Right forelimb (tissue), 1 donor: Measurements from ENCODE around the gene VWDE.
A peak's percentile ranks its signal among the peaks of the same experiment; 100 is the strongest.
"Not testable (repeated sequence)": the region's sequence is repeated elsewhere in the genome, so short reads cannot be mapped to it uniquely, and the experiment has no call there.

ENCODE experiments used
- DNase-seq: peaks from one replicate; pipeline ENCODE4 v3.0.0-alpha.2; 2018

The VWDE gene

GRCh38 chr7:12403287-12404181, at the start of gene VWDE:
Gene VWDE, minus strand, starts transcription at chr7:12403865. Its CDS starts 149 bp downstream, at chr7:12403716.
- peak; percentile 68 for DNase-seq

GRCh38 chr7:12453136-12453535, 49.5 kb upstream of the VWDE start:
- DNase-seq, result not testable (repeated sequence)

GRCh38 chr7:12450615-12451014, 47.0 kb upstream of the VWDE start:
- DNase-seq, result no peak

GRCh38 chr7:12444785-12445184, 41.1 kb upstream of the VWDE start:
- DNase-seq, result no peak

- no peak for DNase-seq
These were observed 36.6 kb upstream of the VWDE start for GRCh38 chr7:12440229-12440628.

- no peak for DNase-seq
These were observed 33.4 kb upstream of the VWDE start for GRCh38 chr7:12436896-12437535.

GRCh38 chr7:12436126-12436525, 32.5 kb upstream of the VWDE start:
- no peak for DNase-seq

- no peak for DNase-seq
These were observed 30.5 kb upstream of the VWDE start for GRCh38 chr7:12434012-12434642.

- no peak for DNase-seq
These were observed 28.4 kb upstream of the VWDE start for GRCh38 chr7:12431886-12432556.

- DNase-seq, result no peak
These were observed 21.6 kb upstream of the VWDE start for GRCh38 chr7:12425311-12425710.

- no peak for DNase-seq
These were observed 20.5 kb upstream of the VWDE start for GRCh38 chr7:12423997-12424745.

GRCh38 chr7:12423355-12423996, 19.8 kb upstream of the VWDE start:
- no peak for DNase-seq

GRCh38 chr7:12422554-12423320, 19.1 kb upstream of the VWDE start:
- DNase-seq, result no peak

GRCh38 chr7:12418452-12418851, 14.8 kb upstream of the VWDE start:
- no peak for DNase-seq

- DNase-seq, result no peak
These were observed 11.4 kb upstream of the VWDE start for GRCh38 chr7:12415072-12415471.

- DNase-seq, result no peak
These were observed 8.7 kb upstream of the VWDE start for GRCh38 chr7:12412407-12412806.

GRCh38 chr7:12410523-12410922, 6.9 kb upstream of the VWDE start:
- no peak for DNase-seq

GRCh38 chr7:12409097-12409711, 5.5 kb upstream of the VWDE start:
- DNase-seq, result no peak

GRCh38 chr7:12407652-12408051, 4.0 kb upstream of the VWDE start:
- DNase-seq, result not testable (repeated sequence)

GRCh38 chr7:12402365-12402725, 1.3 kb downstream of the VWDE start:
- no peak for DNase-seq
